NCI-H460 (cell line): ENCODE data around the gene PGA4. TPM values are rescaled to one million over a fixed set of nuclear protein-coding genes. Genes with fewer than 3 reads are reported as not detected.
"Not testable (repeated sequence)": the region's sequence is repeated elsewhere in the genome, so short reads cannot be mapped to it uniquely, and the experiment has no call there.

Experiments
- DNase-seq: peaks from one replicate; pipeline ENCODE4 v3.0.0-alpha.2; 2016; ENCODE audit warnings: low read depth; ENCODE audit errors: extremely low read depth
- total RNA-seq: library from RNA; depleted of rRNA; stranded (reverse); fragments of >200 nt; shearing (Covaris generic); gene quantifications from 2 replicates; pipeline ENCODE4 v1.2.3, GENCODE V29; 2014

The PGA4 gene
- total RNA-seq, 1 experiment from 2014 or later, result not detected

DNA sequence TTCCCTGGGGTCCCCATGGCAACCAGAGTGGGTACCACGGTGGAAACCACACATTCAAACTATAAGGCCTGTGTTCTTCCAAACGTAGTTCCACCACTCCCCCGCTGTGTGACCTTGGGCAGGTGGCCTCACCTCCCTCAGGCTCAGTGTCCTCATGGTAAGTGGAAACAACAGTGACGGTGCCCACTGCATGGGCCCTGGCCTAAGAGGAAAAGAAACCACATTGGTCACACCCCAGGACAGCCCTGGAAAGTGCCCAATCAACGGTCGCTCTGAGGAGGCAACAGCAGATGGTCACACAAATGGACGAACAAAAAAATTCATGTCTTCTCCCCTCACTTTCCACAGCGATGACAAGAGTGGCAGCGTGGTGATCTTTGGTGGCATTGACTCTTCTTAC, 25.9 kb downstream of the PGA4 start:
- not testable (repeated sequence) for DNase-seq

DNA sequence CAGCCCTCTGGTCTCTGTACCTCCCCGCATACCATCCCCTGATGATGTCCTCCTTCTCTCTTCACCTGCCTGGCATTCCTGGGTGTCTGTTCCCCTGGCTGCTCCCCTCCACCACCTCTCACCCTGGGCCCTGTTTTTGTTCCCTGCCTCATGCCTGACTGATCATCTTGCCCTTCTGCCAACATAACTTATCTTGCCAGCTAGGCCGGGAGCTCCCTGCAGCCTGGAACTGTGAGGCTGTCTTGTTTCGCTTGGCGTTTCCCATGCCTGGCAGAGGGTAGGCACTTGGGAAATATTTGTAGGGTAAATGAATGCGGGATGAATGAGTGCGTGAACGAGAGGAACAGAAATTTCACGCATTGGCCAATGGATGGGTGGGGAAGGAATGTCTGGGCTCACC, 27.1 kb downstream of the PGA4 start:
- not testable (repeated sequence) for DNase-seq

DNA sequence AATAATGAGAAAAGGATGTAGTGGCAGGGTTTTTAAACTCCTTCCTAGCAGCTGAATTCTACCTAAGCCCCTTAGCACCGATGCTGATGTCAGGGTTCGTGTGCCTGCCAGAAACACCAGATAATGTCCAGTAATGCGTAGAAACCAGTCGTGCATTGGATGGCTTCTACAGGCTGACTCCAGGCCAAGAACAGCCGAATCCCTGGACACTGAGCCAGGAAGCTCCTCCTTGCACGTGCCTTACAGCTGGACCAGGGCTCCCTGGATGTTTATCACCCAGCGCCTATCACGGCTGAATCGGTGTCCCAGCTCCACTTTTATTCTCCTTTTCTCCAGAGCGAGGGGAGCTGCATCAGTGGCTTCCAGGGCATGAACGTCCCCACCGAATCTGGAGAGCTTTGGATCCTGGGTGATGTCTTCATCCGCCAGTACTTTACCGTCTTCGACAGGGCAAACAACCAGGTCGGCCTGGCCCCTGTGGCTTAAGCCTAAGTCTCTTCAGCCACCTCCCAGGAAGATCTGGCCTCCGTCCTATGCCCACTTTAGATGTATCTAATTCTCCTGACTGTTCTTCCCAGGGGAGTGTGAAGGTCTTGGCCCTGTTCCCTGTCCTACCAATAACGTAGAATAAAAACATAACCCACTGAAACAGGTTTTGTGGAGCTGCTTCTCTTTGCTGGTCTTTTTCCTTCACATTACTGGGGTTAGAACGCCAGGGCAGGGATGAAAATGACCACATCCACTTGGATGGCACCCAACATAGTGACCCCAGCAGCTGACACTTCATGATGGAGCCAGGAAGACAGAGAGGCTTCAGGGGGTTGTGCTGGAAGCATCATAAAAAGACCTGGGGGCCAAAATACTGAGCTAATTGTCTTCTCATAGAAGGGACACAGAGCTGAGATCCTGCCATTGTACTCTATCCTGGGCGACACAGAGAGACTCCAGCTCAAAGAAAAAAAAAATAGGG, 28.9 kb downstream of the PGA4 start:
- DNase-seq, result not testable (repeated sequence)

DNA sequence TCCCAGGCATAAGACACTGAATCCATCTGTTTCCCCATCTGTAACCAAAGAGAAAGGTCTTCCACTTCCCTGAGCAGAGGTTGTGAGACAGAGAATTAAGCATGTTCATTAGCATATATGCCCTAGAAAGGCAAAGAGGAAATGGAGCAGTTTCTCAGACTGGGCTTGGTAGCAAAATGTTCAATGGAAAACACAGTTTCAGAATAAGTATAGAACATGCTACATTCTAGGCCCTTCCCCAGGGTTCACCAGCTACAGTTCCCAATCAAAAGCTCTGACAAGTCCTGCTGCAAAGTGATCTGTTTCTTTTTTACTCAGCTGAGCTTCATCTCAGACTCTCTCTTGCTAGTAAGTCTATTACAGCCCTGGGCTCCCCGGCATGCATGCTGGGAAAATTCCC, 30.2 kb downstream of the PGA4 start:
- not testable (repeated sequence) for DNase-seq

DNA sequence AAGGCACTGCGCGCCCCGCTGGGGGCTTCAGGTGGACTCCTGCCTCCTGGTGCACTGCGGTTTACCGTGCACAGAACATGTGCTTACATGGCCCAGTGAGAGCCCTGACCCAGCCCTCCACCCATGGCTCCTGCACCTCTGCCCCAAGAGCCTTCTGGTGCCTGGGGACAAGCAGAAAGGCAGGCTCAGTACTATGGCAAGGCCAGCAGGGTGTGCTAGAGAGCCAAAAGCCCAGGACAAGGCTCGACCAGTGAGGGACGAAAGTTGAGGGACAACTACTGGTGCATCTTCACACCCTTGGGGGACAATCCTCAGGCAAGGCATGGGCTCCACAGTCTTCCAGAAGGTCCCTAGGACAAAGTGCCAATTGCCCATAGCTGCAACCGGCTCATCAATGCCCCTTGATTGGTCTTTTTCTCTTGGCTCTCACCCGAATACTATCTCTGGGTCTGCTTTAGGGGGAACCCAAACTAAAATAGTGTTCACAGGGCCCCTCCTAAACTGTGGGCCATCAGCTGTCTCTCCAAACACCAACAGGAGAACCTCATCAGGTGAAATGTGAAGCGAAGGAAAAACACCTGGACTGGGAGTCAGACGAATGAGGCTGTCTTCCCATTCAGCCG, 32.4 kb downstream of the PGA4 start:
- peak; percentile 52 for DNase-seq

DNA sequence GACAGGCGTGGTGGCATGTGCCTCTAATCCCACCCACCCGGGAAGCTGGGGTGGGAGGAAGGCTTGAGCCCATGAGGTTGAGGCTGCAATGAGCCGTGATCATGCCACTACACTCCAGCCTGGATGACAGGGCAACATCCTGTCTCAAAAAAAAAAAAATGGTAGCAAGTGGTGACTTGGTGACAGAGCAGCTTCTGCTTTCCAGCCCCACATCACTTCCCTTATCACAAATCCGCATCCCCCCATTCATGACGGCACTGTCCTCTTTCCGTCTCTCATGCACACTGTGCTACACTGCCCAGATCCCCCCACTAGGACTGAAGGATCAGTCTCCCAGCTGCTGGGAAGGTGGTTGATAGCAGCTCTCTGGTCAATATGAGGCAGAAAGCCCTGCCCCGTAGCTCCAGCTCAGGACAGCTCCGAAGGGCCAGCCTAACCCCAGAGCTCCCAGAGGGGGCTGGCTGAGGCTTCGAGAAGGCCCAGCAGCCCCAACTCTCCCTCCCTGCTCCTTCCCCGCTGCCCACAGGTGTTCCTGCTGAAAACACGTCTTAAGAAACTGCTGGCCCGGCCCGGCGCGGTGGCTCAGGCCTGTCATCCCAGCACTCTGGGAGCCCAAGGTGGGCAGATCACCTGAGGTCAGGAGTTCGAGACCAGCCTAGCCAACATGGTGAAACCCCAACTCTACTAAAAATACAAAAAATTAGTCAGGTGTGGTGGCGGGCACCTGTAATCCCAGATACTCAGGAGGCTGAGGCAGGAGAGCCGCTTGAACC, 34.7 kb downstream of the PGA4 start:
- DNase-seq, result no peak

DNA sequence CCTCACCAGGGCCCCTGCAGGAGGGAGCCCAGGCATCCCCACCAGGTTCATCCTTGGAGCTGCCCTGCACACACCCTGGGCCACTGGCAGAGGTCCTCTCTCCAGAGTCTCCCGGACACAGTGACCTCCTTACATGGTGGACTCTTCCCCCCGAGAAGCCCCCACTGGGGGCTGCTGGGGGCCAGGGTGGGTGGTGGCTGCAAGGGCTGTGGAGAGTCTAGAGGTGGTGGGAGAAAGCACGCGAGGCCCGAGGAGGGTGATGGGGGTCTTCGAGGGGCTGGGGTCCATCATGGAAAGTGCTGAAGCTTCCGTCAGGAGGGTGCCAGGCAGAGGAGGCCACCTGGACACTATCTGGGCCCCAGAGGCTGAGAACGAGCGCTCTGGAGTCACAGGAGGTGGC, 36.4 kb downstream of the PGA4 start:
- no peak for DNase-seq

DNA sequence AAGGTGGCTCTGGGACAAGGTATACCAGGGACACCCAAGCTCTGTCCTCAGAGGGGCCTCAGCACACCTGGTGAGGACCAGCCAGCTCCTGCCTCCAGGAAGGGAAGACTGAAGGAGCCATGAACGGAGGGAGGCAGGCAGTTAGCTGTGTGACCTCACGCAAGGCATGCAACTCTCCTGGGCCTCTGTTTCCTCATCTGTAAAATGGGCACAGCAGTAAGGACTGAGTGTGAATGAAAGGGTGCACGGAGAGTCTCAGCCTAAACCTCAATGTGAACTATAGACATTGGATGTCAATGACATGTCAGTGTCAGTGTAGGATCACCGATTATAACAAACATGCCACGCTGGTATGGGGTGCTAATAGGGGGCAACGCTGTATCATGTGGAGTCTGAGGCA, 37.2 kb downstream of the PGA4 start:
- DNase-seq, result no peak

DNA sequence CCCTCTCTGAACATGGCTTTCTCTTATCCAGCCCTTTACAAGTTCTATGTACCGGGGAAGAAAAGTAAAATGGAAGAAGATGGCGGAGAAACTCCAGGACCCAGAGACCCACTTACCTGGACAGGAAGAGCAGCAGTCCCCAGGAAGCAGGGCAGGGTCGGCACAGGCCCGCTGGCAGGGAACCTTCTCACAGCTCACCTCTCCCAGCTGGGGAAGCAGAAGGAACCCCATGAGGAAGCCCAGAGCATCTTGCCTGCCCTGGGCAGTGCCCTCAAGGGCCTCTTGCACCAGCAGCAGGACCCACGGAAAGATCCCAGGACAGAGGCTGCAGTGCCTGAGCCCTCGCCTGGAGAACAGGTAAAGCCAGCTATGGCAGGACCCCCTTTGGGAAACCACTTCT, 42.2 kb downstream of the PGA4 start:
- DNase-seq, result no peak

DNA sequence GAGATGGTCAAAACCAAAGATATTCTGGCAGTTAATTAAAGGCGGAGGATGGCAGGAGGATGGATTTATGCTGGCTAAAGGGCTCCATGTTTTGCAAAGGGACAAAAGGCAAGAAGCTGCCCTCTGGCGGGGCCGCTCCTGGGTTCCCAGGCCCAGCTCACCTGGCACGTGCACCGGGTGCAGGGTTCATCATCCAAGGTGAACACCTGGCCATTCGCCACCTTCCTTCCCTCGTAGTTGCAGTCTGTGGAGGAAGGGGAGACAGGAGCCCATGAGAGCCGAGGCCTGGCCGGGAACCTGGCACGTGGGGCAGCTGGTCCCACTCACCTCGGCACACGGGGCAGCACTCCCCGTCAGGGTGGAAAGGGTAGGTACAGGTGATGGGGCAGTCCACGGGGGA, 42.6 kb downstream of the PGA4 start:
- no peak for DNase-seq

DNA sequence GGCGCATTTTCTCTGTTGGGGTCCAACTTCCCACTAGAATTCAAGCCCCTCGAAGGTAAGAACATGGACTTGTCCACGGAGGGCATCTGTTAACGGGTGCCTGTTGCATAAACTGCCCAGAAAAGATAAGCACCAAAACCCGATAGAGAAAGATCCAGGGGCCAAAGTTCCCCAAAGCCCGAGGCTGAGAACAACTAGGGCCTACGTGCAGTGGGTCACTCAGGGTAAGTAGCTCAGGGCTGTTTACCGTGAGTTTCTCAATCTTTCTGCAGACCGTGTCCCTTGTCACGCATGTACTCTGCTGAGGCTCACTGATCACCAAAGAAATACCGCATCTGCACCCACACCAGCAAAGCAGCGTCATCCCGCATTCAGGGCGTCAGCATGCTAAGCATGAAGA, 43.2 kb downstream of the PGA4 start:
- DNase-seq, result no peak

DNA sequence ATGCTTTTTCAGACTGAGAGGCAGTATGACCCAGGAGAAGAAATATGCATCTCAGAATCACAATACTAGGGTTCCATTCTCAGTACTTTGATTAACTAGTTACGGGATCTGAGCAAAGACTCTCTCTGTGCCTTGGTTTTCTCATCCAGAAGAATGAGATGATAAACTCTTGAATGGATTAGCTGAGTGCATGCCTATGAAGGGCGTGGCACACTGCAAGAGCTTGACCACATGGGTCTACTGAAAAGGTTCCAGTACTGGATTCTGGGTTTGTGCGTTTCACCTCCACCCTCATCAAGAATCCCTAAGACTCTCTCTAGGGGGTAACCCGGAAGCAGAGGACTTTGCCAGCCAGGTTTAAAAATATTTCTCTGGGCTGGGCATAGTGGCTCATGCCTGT, 44.5 kb downstream of the PGA4 start:
- DNase-seq, result no peak

DNA sequence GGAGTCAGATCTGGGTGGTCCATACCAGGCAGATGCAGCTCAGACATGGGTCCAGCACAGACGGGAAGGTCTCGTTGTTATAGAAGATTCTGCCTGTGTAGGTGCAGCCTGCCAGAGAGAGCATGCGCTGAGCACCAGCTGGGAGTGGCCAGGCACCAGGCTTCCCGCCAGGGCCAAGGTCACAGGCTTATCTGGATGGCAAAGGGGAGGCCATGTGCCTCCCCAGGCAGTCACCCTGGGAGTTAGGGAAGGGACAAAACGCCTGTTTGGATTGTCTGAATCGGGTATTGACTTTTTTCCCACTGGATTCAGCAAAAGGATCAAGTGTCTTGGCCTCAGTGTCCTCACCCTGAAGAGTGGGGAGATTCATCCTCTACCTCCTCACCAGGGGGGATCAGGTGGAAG, 45.3 kb downstream of the PGA4 start:
- no peak for DNase-seq

DNA sequence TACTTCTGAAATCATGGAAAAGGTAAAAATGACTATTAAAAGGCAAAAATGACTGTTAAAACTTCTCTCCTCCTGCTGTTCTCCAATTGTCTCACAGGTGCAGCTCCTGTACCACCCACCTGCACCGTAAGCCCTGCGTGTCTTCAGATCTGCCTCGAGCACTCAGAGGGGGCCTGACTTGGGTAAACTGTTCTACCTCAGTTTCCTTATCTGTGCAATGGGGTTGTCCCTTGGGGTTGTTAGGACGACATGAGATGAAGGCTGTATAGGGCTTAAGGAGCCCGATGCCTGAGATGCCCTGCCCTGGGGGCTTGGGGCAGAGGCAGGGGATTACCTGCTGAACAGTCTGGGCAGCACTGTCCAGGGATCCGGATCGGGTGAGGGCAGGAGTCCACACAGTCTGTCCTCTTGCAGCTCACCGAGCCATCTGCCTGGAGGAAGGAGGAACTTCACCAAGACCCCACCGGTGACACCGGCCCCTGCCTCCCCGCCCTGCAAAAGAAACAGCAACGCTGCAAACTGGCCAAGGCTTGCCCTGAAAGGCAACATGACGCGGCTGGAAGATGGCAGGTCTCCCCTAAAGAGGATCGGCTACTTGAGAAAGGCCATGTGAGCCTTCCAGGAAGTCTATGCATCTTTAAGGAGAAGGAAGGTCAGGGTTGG, 46.6 kb downstream of the PGA4 start:
- no peak for DNase-seq

DNA sequence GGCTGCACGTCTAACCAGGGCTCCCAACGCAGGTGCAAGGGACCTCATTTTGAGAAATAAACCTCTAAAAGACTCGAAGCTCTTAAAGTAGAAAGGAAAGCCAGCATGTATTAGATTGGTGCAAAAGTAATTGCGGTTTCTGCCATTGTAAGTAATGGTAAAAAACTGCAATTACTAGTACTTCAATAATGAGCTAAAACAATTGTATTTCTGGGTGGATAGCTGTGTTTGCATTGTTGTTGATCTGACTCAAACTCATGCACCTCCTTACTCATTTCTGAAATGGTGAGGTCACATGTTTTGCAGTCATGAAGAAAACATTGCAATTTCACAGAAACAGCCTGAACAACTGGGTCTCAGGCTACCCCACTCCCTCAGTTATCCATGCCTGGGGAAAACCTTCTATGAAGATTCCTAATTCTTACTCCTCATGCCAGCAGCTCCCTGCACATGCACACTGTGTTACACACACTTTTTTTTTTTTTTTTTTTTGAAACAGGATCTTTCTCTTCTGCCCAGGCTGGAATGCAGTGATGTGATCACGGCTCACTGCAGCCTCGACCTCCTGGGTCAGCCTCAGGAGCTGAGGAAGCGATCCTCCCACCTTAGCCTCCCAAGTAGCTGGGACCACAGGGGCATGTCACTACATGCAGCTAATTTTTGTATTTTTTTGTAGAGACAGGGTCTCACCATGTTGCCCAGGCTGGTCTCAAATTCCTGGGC, 48.4 kb downstream of the PGA4 start:
- DNase-seq, result no peak

DNA sequence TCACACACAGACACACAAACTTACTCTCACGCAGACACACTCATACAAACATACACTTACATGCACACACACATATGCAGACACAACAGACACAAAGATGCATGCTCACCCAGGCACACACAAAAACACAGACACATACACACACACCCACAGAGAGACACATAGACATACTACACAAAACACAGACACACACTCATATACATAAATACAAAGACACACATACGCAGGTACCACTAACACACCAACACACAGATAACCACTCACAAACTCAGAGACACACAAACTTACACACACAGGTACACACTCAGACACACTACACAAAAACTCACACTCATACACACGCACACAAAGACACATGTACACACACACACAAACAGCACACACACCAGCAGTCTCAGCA, 50.6 kb downstream of the PGA4 start:
- no peak for DNase-seq

DNA sequence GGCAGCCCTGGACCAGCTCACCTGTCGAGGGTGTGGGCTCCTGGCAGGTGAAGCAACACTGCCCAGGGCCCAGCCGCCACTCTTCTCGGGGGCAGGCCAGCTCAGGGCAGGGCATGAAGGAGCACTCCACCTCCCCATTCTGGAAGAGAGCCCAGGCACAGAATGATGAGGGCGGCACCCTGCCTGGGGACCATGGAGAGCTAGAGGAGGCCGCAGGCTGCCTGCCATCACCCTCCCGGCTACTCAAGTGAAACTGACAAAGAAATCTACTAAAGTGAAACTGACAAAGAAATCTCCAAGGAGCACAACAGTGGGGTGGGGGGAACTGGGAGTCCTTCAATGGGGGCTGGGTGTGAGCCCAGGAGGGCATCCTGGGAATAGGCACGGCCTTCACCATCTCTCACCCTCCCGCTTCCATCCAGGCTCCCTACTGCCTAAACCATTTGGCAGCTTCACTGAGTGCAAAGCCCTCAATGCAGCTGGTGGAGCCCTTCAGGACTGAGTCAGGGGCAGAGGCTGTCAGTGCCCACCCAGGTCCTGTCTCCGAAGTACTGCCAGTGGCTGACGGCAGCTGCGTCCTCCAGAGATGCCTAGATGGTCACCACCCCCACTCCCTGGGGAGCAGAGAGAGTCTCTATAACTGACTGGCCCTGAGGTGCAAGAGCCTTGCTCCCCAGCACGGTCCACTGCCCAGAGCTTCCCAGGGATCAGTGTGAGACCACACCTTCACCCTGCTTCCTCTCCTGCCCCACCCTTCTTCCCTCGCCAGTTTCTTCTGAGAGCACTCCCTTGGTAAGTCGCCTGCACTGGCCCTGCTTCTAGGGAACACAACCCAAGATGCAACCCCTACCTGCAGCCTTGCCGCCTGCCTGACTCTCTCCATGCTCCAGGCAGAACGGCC, 51.3 kb downstream of the PGA4 start:
- no peak for DNase-seq

DNA sequence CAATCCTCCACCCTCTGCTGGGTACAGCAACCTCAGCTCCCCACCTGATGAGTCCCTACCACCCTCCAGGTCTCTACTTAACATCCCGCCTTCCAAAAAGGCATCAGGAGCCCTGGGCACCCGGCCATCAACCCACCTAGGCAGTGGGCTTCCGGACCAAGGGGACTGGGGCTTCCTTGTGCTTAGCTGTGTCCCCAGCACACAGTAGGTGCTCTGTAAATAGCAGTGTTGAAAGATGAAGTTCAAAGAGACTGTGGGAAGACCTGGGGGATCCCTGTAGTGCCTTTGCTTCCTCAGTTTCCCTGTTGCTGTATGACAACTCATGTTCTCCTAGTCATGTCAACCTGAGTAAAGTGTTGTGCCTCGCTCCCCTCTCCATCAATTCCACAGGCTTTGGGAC, 51.9 kb downstream of the PGA4 start:
- no peak for DNase-seq

DNA sequence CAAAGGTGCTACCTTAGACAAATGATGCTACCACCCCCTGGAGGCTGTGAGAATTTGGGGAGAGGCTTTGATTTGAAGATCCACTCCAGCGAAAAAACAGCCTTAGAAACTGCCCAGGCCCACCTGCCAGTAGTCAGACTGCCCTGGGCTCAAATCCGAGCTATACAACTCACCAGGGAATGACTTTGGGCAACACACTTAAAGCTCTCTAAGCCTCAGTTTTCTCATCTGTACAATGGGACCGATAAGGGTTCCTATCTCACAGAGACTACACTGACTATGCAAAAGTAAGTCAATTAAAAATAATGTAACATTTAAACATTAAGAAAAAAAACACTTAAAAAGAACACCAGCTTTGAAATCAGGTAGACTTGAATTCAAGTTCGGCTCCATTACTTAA, 53.0 kb downstream of the PGA4 start:
- DNase-seq, result no peak
